ENCODE data around the gene RNF220. TPM values are rescaled to one million over a fixed set of nuclear protein-coding genes. Genes with fewer than 3 reads are reported as not detected.

The RNF220 gene
- total RNA-seq, 2 experiments from 2014 or later = 73.7 to 74.3 TPM

DNA sequence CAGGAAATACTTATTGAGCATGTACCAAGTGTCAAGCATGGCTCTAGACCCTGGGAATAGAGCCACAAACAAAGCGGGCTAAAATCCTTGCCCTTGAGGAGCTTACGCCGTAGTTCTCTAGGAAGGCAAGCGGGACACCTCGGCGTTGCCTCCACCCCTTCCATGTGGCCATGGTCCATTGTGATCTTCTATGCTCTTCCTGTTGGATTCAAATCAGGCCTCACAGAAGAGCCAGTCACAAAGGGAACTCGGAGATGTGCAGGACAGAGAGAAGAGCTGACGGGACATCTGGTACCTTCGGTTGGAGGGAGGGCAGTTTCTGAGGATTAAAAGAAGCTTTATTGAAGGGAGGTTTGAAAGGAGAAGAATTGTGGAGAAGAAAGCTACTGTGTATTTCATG lies 139.9 kb downstream of the RNF220 start:
- CTCF ChIA-PET = no interaction called here
- H3K27ac Mint-ChIP-seq = no peak overlapping the region
- POLR2A ChIA-PET = no interaction called here

DNA sequence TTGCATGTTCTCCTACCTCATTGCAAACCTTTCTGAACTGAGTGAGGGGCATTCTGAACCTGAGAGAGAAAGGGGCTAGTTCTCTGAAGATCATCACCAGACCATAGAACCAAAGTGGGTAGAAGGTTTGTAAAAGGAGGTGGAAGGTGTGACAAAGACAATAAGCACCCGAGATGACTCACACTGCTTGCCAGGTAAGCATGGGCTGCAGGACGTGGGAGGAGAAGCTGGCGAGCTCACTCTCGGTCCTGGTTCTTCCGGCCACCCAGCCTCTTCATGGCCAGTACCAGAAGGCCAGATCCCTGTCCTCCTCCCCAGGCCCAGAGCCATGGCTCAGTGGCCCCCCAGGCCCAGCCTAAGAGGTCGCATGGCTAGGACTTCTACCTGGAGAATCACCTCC lies 140.9 kb downstream of the RNF220 start:
- Mint-ChIP-seq H3K4me3 (no peak overlapping the region), H3K9me3 (no peaks in the 10 kb centered on the region), H3K27ac (no peak overlapping the region), H3K4me1 (ENCODE audit: low read depth) (no peaks in the 10 kb centered on the region), H3K36me3 (no peaks in the 10 kb centered on the region), H3K27me3 (peaks cover 12% of the 10 kb centered on the region)
- POLR2A ChIA-PET = no interaction called here
- intact Hi-C loops (cut with micrococcal nuclease) = no loop called here
- CTCF ChIA-PET = interaction anchor here (1.5 kb wide), 1 partner anchor 168 kb away, joined by 5 read pairs; no protein-coding TSS in a partner anchor
- DNase-seq = no peak

More for the DNA sequence above, 139.9 kb downstream of the RNF220 start:
- Mint-ChIP-seq H3K36me3 (no peaks in the 10 kb centered on the region), H3K4me1 (ENCODE audit: low read depth) (no peaks in the 10 kb centered on the region), H3K4me3 (no peak overlapping the region), H3K27me3 (peaks cover 15% of the 10 kb centered on the region), H3K9me3 (no peaks in the 10 kb centered on the region)
- intact Hi-C loops (cut with micrococcal nuclease) = no loop called here
- no peak for DNase-seq

DNA sequence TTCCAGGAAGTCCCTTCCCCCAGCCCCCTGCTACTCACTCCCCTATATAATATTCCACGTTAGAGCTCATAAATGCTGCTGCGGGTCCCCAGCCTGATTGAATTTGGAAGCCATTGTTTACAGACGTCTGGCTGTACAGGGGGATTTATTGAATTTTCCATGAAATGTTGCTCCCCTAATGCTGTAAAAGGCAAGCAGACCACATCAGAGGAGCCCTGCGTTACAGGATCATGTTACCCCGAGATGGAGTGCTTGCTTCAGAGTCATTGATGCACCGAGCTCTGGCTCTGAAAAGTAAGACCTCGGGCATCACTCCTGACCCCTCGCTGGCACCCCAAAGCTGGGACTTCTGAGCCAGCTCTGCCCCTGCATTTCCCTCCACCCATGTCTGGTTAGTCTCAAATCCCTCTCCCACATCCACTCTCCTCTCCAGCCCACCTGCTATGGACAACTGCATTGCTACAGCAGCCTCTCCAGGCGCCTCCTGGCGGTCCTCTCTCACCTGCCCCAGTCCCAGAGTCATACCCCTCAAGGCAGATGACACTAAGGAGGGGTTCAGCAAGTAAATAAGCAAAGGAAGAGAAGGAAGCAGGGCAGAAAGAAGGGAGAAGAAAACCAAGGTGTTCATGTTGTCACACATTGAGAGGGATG lies 141.5 kb downstream of the RNF220 start:
- Mint-ChIP-seq H3K27me3 (peaks cover 12% of the 10 kb centered on the region), H3K9me3 (no peaks in the 10 kb centered on the region), H3K4me1 (ENCODE audit: low read depth) (no peaks in the 10 kb centered on the region), H3K36me3 (no peaks in the 10 kb centered on the region), H3K4me3 (no peak overlapping the region), H3K27ac (no peak overlapping the region)
- intact Hi-C loops (cut with micrococcal nuclease) = no loop called here
- no peak for DNase-seq
- POLR2A ChIA-PET = no interaction called here
- CTCF ChIA-PET = interaction anchor here (1.5 kb wide), 1 partner anchor 169 kb away, joined by 5 read pairs; no protein-coding TSS in a partner anchor

DNA sequence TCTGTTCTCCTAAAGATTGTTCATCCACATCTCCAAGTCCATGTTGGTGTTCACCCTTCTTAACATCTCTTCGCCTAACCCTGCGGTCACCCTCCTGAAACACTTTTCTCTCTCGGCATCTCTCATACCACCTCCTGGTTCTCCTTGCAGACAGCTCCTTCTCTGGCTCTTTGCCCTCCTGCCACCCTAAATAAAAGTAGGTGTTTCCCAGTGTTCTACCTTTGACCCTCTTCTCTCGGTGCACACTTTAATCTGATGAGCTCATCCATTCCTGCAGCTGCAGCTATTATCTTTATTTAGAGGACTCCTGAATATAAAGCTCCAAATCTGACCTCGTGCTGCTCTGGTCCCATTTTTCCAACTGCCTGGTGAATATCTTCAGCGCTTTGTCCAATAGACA lies 142.3 kb downstream of the RNF220 start:
- Mint-ChIP-seq H3K9me3 (no peaks in the 10 kb centered on the region), H3K4me3 (no peak overlapping the region), H3K27me3 (peaks cover 8% of the 10 kb centered on the region), H3K36me3 (no peaks in the 10 kb centered on the region), H3K27ac (no peak overlapping the region), H3K4me1 (ENCODE audit: low read depth) (no peaks in the 10 kb centered on the region)
- CTCF ChIA-PET = interaction anchor here (1.5 kb wide), 1 partner anchor 170 kb away, joined by 5 read pairs; no protein-coding TSS in a partner anchor
- no peak for DNase-seq
- POLR2A ChIA-PET = no interaction called here
- intact Hi-C loops (cut with micrococcal nuclease) = no loop called here

DNA sequence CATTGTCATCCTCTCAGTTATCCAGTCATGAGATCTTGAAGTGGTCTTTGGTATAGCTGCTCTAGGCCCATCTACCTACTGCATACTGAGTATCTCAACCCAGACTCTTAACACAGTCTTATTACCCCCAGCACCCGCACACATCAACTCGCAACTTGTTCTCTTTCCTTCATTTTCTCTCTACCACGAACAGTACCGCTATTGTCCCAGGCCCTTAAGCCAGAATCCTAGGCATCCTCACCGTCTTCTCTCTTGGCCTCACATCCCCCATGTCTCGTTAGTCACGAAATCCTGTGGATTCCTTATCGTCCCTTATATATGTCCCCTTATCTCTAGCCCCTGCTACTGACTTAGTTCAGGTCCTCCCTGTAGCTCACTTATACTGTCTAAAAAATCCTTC lies 142.8 kb downstream of the RNF220 start:
- H3K9me3 Mint-ChIP-seq = no peaks in the 10 kb centered on the region
- CTCF ChIA-PET = no interaction called here
- POLR2A ChIA-PET = no interaction called here
- intact Hi-C loops (cut with micrococcal nuclease) = no loop called here
- H3K36me3 Mint-ChIP-seq = no peaks in the 10 kb centered on the region
- DNase-seq = no peak
- H3K27me3 Mint-ChIP-seq = peaks cover 7% of the 10 kb centered on the region
- no peaks in the 10 kb centered on the region for H3K4me1 Mint-ChIP-seq (ENCODE audit: low read depth)
- no peak overlapping the region for H3K4me3 Mint-ChIP-seq
- no peak overlapping the region for H3K27ac Mint-ChIP-seq

DNA sequence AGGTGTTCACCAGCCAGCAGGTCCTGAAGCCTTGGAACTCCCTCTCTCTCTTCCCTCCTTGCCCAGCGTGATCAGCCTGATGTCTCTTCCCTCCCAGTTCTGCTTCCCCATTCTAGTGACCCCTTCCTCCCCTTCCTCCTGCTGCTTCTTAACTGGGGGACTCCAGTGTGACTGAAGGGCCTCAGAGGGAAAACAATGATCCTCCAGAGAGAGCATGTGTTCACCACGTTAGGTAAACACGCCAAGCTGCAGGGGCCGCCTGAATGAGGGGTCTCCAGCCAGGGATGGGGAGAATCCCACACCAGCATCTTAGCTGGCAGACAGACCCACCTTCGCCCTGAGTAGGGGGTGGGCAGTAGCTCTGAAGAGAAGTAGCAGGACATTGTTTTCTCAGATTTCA lies 144.5 kb downstream of the RNF220 start:
- Mint-ChIP-seq H3K36me3 (no peaks in the 10 kb centered on the region), H3K27me3 (peaks cover 2% of the 10 kb centered on the region), H3K9me3 (no peaks in the 10 kb centered on the region), H3K4me3 (no peak overlapping the region), H3K4me1 (ENCODE audit: low read depth) (no peaks in the 10 kb centered on the region), H3K27ac (no peak overlapping the region)
- DNase-seq = no peak
- CTCF ChIA-PET = no interaction called here
- POLR2A ChIA-PET = no interaction called here
- intact Hi-C loops (cut with micrococcal nuclease) = no loop called here

DNA sequence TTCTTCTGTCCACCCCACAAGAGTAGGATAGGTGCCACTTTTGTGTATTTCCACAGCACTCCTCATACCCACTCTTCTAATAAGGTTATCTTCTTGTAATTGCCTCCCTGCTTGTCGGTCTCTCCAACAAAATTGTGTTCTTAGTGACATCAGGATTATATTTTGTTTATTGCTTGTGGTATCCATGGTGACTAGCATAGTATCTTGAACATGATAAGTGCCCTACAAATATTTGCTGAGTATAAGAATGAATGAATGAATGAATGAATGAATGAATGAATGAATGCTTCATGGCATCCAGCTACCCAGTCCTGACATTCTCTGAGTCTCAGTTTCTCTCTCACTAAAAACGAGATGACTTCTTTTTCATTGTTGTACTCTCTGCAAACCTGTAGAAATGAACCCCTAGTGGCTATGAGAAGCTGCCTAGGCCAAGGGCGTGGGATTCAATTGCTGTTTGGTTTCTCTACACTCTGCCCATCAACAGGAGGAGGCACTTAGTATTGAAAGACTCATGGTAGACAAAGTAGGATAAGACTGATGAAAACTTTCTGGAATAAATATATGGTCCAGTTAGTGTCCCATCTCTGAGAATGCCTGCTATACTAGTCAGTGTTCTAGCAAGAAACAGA lies 148.2 kb downstream of the RNF220 start:
- DNase-seq = no peak
- H3K4me3 Mint-ChIP-seq = no peak overlapping the region
- intact Hi-C loops (cut with micrococcal nuclease) = no loop called here
- ChIA-PET POLR2A (interaction anchor here (0.9 kb wide), 1 partner anchor 78 kb away, joined by 3 read pairs; no protein-coding TSS in a partner anchor), CTCF (interaction anchor here (2.1 kb wide), 1 partner anchor 19 kb away, joined by 4 read pairs; no protein-coding TSS in a partner anchor)
- peaks cover 3% of the 10 kb centered on the region for H3K27me3 Mint-ChIP-seq
- H3K27ac Mint-ChIP-seq = no peak overlapping the region
- H3K9me3 Mint-ChIP-seq = no peaks in the 10 kb centered on the region
- no peaks in the 10 kb centered on the region for H3K36me3 Mint-ChIP-seq
- H3K4me1 Mint-ChIP-seq (ENCODE audit: low read depth) = no peaks in the 10 kb centered on the region

DNA sequence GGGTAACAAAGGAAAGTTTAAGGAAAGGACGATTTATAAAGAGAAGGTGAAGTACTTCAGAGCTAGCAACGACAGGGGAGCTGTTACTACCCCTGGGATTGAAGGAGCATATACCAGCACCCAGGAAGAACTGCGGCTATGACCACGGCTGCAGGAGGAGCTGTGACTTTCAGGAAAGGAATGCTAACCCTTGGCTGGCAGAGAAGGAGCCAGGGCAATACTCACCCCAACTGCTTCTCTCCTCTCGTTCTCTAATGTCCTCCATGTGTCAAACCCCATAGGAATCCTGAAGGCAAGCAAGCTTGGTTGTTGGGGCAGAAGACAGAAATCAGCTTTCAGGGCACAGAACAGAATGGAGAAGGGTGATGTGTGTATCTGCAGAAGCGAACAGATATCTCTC lies 148.7 kb downstream of the RNF220 start:
- intact Hi-C loops (cut with micrococcal nuclease) = no loop called here
- H3K27me3 Mint-ChIP-seq = peaks cover 3% of the 10 kb centered on the region
- DNase-seq = no peak
- H3K36me3 Mint-ChIP-seq = no peaks in the 10 kb centered on the region
- H3K9me3 Mint-ChIP-seq = no peaks in the 10 kb centered on the region
- ChIA-PET POLR2A (no interaction called here), CTCF (interaction anchor here (2.1 kb wide), 1 partner anchor 19 kb away, joined by 4 read pairs; no protein-coding TSS in a partner anchor)
- no peak overlapping the region for H3K27ac Mint-ChIP-seq
- H3K4me1 Mint-ChIP-seq (ENCODE audit: low read depth) = no peaks in the 10 kb centered on the region
- no peak overlapping the region for H3K4me3 Mint-ChIP-seq

DNA sequence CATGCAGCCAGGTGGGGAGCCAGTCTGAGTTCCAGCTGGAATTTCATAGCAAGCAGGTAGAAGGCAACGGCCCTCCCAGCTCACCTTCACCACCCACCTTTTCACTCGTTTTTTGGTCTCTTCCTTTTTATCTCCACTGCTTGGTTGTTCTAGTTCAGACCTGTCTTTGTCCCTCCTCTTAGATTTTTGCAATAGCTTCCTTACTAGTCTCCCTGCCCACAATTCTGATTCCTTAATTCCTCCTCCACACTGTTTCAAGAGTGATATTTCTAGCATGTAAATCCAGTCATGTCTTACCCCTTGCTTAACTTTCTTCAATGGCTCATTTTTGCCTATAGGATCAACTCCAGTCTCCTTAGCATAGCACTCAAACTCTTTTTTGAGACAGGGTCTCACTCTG lies 149.7 kb downstream of the RNF220 start:
- intact Hi-C loops (cut with micrococcal nuclease) = no loop called here
- ChIA-PET POLR2A (no interaction called here), CTCF (interaction anchor here (2.1 kb wide), 1 partner anchor 18 kb away, joined by 4 read pairs; no protein-coding TSS in a partner anchor)
- H3K27me3 Mint-ChIP-seq = peaks cover 5% of the 10 kb centered on the region
- DNase-seq = no peak
- no peaks in the 10 kb centered on the region for H3K9me3 Mint-ChIP-seq
- no peaks in the 10 kb centered on the region for H3K36me3 Mint-ChIP-seq
- no peak overlapping the region for H3K27ac Mint-ChIP-seq
- H3K4me1 Mint-ChIP-seq (ENCODE audit: low read depth) = no peaks in the 10 kb centered on the region
- no peak overlapping the region for H3K4me3 Mint-ChIP-seq

DNA sequence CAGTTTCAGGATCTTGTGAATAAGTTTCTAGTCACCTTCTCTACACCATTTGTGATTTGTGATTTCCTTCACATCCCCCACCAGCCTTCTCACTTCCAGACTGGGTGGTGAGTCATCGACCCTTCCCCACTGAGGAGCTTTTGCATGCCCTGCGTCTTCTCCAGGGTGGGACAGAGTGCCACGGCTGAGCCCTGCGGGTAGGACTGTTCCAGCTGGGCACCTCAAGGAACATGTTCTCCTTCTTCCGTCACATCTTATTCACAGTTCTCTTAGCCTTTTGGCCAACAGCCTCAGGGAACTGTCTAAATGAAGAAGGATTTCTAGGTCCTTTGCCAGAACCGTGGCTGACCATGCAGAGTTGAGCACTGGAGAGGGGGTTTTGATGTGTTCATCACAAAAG lies 152.7 kb downstream of the RNF220 start:
- CTCF ChIA-PET = no interaction called here
- no peak for DNase-seq
- H3K27ac Mint-ChIP-seq = no peak overlapping the region
- H3K4me1 Mint-ChIP-seq (ENCODE audit: low read depth) = no peaks in the 10 kb centered on the region
- intact Hi-C loops (cut with micrococcal nuclease) = no loop called here
- POLR2A ChIA-PET = no interaction called here
- H3K9me3 Mint-ChIP-seq = no peaks in the 10 kb centered on the region
- no peak overlapping the region for H3K4me3 Mint-ChIP-seq
- H3K27me3 Mint-ChIP-seq = peaks cover 5% of the 10 kb centered on the region
- no peaks in the 10 kb centered on the region for H3K36me3 Mint-ChIP-seq

DNA sequence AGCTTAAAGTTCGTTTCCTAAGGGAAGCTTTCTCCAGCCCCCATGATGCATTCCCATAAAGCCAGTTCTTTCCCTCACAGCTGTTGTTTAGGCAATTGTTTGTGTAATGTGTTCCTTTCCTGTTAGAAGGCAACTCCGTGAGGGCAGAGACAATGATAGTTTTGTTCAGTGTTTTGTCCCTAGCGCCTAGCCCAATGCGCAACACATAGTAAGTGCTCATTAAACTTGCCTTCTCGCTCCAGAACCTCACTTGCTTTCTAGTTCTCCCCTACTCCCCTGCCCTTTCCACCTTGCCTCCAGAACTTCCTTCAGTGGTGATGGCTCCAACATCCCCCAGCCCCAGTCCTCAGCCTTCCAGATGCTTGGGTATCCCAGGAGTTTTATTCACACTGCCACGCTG lies 153.8 kb downstream of the RNF220 start:
- intact Hi-C loops (cut with micrococcal nuclease) = no loop called here
- CTCF ChIA-PET = interaction anchor here (2.2 kb wide), 1 partner anchor 13 kb away, joined by 7 read pairs; no protein-coding TSS in a partner anchor
- Mint-ChIP-seq H3K27me3 (peaks cover 8% of the 10 kb centered on the region), H3K36me3 (no peaks in the 10 kb centered on the region), H3K9me3 (no peaks in the 10 kb centered on the region), H3K27ac (no peak overlapping the region), H3K4me3 (no peak overlapping the region), H3K4me1 (ENCODE audit: low read depth) (no peaks in the 10 kb centered on the region)
- POLR2A ChIA-PET = no interaction called here
- no peak for DNase-seq

DNA sequence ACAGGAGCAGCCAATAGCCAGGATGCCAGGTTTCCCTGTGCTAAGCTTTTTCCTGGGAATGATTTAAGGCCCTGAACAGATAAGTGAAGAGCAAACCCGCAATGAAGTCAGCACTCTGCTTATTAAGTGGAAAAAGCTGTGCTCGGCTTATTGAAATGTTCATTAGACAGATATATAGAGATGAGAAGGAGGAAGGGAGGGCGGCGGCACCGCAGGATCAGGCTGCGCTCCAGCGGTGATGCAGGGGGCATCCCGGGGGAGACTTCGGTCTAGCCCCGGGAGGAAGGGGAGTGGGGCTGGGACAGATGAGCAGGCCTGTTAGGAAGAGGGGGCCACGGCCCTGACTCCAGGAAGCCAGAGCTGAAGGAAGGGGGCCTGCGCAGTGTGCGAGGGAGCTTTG lies 154.3 kb downstream of the RNF220 start:
- Mint-ChIP-seq H3K4me1 (ENCODE audit: low read depth) (no peaks in the 10 kb centered on the region), H3K27me3 (peaks cover 8% of the 10 kb centered on the region), H3K36me3 (no peaks in the 10 kb centered on the region), H3K4me3 (no peak overlapping the region), H3K27ac (no peak overlapping the region), H3K9me3 (no peaks in the 10 kb centered on the region)
- ChIA-PET POLR2A (no interaction called here), CTCF (interaction anchor here (2.2 kb wide), 1 partner anchor 13 kb away, joined by 7 read pairs; no protein-coding TSS in a partner anchor)
- intact Hi-C loops (cut with micrococcal nuclease) = no loop called here
- DNase-seq = no peak

DNA sequence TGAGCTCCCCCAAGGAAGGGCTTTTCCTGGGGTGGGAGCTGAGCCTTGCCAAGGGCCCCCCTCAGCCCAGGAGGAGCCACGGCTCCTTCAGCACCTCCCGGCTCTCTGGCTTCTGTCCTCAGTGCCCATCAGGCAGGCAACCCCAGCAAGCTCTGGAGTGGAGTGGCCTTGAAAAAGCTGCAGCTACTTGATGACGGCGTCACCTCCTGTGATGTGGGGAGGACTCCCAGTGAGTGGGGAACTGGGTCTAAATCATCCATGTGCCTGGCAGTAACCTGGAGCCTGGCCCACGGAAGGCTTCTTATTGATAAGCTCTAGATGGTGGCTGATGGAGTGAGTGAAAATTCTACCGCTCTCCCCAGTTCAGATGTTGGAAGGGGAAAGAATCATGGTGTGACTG lies 154.9 kb downstream of the RNF220 start:
- DNase-seq = no peak
- Mint-ChIP-seq H3K27me3 (peaks cover 11% of the 10 kb centered on the region), H3K27ac (no peak overlapping the region), H3K4me1 (ENCODE audit: low read depth) (no peaks in the 10 kb centered on the region), H3K9me3 (no peaks in the 10 kb centered on the region), H3K4me3 (no peak overlapping the region), H3K36me3 (no peaks in the 10 kb centered on the region)
- intact Hi-C loops (cut with micrococcal nuclease) = no loop called here
- ChIA-PET POLR2A (no interaction called here), CTCF (interaction anchor here (2.2 kb wide), 1 partner anchor 12 kb away, joined by 7 read pairs; no protein-coding TSS in a partner anchor)
